OCI-LY7 (cell line): Measurements from ENCODE around the gene FSTL1.

ENCODE experiments used
- EZH2phosphoT487 ChIP-seq: fragments of 200-600 bp; sonication (generic); IDR thresholded peaks from 2 replicates; pipeline ENCODE4 v1.6.1; 2018; ENCODE audit warnings: low read depth, borderline replicate concordance, mild to moderate bottlenecking, mixed run types, antibody characterized with exemption, low read length, moderate library complexity, mixed read lengths
- TF ChIP-seq, protein P1 (sequence below): fragments of 200-600 bp; sonication (generic); conservative IDR thresholded peaks from 2 replicates; pipeline ENCODE4 v1.5.1; 2014; ENCODE audit warnings: mild to moderate bottlenecking, antibody characterized with exemption, low read length, moderate library complexity, mixed read lengths

DNA sequence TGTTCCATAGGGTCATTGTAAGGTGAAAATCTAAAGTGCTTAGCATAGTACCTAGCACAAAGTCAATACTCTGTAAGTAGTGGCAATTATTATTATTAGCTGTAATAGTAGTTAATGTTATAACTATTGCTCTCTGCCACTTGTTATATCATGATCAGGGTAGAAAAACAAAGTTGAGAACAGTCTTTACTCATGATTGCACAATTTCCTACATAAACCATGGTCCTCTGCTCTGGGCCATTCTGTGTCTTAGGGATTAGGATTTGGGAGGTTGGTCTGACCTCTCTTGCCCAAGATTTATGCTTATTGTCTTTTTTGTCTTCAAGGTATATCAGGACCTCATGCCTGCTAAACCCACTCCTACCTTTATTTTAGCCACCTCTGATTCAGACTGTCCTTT is 97.3 kb downstream of the FSTL1 start:
- TF ChIP-seq, protein P1, sequence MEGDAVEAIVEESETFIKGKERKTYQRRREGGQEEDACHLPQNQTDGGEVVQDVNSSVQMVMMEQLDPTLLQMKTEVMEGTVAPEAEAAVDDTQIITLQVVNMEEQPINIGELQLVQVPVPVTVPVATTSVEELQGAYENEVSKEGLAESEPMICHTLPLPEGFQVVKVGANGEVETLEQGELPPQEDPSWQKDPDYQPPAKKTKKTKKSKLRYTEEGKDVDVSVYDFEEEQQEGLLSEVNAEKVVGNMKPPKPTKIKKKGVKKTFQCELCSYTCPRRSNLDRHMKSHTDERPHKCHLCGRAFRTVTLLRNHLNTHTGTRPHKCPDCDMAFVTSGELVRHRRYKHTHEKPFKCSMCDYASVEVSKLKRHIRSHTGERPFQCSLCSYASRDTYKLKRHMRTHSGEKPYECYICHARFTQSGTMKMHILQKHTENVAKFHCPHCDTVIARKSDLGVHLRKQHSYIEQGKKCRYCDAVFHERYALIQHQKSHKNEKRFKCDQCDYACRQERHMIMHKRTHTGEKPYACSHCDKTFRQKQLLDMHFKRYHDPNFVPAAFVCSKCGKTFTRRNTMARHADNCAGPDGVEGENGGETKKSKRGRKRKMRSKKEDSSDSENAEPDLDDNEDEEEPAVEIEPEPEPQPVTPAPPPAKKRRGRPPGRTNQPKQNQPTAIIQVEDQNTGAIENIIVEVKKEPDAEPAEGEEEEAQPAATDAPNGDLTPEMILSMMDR = no peak
- no peak for TF ChIP-seq EZH2phosphoT487
